HG02642 (cell line): Measurements from ENCODE around the gene MKLN1.
"Not testable (repeated sequence)": the region's sequence is repeated elsewhere in the genome, so short reads cannot be mapped to it uniquely, and the experiment has no call there.

ENCODE experiments used
- ATAC-seq: cut with Tn5 transposase; IDR thresholded peaks from one replicate; pipeline ENCODE4 v1.9.1; 2021; ENCODE audit warnings: mild to moderate bottlenecking; ENCODE audit not compliant: unreplicated experiment, poor library complexity

The MKLN1 gene

DNA sequence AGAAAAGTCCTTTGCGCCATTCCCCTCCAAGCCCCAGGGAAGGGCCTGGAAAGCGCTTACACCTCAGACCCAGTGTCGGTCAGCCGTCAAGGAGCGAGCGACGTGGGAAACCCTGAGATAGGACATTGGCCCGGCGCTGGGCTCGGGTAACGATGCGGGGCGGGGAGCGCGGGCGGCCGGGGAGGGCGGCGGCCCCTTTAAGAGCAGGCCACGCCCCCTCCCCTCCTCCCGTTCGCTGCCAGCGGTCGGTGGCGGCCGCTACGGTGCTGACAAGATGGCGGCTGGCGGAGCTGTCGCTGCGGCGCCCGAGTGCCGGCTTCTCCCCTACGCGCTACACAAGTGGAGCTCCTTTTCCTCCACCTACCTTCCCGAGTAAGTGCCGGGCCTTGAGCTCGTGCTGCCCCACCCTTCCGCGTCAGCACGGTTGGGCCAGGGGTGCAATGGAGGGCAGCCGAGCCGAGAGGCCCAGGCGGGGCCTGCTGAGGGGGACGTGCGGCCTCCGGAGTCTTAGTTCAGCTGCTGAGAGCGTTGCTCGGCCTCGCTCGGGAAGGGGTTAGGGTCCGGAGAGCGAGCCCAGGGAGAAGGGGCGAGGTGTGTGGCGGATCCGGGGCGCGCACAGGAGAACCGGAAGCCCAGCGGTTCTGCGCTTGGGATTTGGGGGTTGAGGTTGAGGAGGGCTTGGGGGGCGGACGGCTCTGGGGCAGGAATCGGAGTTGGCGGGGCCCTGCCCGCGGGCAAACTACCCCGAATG lies at the start of gene MKLN1:
Gene MKLN1 (plus strand): TSS at position 251 of the 751 bp plus-strand sequence. CDS start 24 bp downstream, at position 275.
- ATAC-seq, result peak; percentile 94

GRCh38 chr7:131279044-131279443 lies 48.6 kb upstream of the MKLN1 start:
- no peak for ATAC-seq

GRCh38 chr7:131281266-131282048 lies 46.2 kb upstream of the MKLN1 start:
- no peak for ATAC-seq

DNA sequence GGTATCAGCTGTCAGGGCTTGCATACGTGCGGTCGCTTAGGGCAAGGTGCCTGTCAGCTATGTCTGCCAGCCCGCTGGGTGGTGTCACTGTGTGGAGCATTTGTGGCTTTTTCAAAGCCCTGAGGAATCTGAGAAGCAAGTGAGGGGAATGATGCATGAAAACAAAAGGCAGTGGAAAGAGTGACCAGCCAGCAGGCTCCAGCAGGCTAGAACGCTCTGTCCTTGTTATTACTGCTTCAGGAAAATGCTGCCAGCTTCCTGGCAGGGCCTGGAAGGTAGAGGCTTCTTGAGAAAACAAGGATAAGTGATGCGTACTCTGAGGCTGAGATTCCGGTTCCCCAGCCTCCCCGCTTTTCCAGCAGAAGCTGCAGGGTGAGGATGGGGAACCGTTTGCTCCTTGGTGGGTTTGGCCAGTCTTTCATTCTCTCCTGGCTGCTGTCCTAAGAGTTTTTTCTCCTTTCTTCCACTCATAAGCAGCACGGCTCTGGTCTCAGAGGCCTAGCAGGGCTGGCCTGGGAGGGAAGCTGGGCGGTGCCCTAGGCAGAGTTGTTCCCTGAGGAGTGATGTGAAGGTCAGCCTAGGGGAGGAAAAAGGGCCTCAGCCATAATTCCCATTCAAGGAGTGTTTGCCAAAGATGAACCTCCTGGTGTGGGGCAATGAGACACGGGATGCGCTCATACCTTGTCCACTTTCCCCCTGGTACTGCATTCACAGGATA lies 42.8 kb upstream of the MKLN1 start:
- ATAC-seq, result no peak

DNA sequence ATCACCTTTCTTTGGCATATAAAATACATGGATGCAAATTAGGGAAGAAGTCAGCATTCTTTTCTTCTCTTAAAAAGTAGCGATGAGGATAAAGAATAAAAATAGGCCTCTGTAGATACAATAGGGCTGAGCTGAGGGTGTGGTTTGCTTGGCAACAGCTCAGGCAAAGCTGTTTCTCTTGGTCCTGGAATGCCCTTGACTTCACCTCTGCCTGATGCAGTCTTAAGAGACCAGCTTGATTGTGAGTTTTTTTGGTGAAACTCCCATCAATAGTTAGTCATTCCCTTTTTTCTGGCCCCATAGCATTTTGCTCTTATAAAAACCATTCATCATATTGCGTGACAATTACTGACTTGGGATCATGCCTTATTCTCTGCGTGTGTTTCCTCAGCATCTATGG lies 42.1 kb upstream of the MKLN1 start:
- ATAC-seq, result no peak

DNA sequence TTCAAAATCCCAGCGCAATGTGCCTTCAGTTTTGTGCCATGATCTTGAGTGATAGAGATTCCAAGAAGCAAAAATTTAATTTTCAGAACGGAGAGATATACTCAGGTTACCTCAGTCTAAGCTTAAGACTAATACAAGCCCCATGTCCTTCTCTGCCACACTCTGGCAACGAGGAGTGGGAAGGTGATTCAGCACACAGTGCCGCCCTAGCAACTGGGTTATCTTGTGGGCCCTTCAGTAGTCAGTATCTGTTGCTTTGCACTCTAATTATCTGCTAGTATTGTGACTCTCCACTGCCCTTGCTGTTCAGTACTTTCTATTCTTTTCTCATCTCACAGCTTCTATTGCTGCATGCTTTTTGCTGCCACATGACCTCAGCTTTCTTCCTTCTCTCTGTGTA lies 39.2 kb upstream of the MKLN1 start:
- ATAC-seq, result no peak

DNA sequence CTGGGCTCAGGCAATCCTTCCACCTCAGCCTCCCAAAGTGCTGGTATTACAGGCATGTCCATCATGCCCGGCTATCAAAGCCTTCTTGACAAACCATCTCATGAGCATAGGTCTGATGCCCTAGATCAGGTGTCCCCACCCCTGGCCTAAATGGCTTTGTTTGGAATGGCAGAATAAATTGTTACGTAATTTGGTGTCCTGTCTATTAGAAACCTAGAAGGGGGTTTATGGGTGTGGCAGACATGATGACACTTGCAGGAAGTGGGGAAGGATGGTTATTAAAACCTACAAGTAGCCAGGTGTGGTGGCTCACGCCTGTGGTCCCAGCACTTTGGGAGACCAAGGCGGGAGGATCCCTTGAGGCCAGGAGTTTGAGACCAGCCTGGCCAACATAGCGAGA lies 38.6 kb upstream of the MKLN1 start:
- ATAC-seq, result no peak

DNA sequence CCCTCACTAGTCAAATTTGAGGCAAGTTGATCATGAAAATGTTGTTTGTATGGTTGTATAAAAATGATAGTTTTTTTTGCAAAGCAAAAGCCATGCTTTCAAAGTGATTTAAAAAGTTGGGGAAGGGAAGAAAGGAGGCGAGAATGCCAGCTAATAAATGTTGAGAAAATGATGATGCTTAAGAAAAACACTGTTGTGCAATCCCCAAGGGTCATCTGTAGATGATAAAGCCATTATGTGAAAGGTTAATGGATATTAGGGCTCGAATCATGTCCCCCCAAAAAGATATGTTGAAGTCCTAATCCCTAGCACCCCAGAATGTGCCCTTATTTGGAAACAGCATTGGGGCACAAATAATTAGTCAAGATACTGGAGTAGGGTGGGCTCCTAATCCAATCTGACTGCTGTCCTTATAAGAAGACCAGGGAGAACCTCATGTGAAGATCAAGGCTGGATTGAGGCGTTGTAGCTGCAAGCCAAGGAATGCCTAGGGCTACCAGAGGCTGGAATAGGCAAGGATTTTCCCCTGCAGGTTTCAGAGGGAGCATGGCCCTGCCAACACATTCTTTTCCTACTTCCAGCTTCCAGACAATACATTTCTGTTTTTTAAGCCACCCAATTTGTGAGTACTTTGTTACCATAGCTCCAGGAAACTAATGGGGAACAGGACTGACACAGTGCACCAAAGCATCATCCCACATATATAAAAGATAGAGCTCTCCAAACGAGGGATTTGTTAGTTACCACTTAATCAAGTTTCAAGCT lies 35.4 kb upstream of the MKLN1 start:
- ATAC-seq, result no peak

DNA sequence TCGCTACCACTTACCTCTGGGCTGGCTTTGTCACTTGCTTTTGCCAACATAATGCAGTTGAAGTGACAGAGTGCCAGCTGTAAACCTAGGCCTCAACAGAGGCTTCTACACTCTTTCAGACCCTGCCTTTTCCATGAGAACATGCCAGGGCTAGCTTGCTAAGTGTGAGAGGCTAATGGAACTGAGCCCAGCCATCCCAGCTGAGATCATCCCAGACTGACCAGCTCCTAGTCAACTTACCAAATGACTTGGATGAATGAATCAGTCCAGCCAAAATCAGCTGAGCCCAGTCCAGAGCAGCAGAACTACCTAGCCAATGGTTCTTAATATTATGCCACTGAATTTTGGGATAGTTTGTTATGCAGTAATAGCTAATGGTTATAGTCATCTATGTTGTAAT lies 34.7 kb upstream of the MKLN1 start:
- ATAC-seq, result no peak

GRCh38 chr7:131294553-131294952 lies 33.1 kb upstream of the MKLN1 start:
- ATAC-seq, result no peak

- no peak for ATAC-seq
These were observed 29.1 kb upstream of the MKLN1 start for GRCh38 chr7:131298608-131298992.

DNA sequence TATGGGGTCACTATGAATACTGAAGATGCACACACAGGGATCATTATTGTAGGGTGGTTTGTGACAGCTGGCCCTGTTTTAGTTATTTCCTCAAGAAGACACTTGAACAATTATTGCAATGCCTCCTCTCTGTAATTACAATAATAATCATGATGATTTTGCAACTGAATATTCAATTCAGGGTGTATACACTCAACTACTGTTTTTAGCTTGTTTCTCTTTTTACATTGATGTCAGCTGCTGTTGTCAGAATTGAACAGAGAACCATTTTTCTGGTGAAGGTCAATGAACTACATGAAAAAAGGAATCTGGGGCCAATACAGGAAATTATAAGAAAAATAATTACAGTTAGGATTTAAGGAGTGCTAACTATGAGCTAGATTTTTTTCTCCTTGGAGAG lies 28.6 kb upstream of the MKLN1 start:
- no peak for ATAC-seq

DNA sequence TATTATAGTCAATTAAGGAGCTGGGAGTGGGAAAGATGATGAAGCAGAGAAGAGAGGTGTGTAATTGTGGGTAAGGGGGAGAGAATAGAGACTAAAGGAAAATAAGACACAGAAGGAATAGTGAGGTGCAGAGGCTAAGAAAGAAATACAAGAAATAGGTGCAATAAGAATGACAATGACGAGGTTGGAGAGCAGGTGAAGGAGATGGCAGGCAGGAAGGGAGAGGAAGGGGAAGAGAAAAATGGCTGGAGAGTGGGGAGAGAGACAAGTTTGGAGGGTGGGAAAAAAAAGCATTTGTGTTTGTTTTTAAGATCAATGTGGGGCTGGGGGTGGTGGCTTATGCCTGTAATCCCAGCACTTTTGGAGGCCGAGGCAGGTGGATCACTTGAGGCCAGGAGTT lies 27.6 kb upstream of the MKLN1 start:
- no peak for ATAC-seq

DNA sequence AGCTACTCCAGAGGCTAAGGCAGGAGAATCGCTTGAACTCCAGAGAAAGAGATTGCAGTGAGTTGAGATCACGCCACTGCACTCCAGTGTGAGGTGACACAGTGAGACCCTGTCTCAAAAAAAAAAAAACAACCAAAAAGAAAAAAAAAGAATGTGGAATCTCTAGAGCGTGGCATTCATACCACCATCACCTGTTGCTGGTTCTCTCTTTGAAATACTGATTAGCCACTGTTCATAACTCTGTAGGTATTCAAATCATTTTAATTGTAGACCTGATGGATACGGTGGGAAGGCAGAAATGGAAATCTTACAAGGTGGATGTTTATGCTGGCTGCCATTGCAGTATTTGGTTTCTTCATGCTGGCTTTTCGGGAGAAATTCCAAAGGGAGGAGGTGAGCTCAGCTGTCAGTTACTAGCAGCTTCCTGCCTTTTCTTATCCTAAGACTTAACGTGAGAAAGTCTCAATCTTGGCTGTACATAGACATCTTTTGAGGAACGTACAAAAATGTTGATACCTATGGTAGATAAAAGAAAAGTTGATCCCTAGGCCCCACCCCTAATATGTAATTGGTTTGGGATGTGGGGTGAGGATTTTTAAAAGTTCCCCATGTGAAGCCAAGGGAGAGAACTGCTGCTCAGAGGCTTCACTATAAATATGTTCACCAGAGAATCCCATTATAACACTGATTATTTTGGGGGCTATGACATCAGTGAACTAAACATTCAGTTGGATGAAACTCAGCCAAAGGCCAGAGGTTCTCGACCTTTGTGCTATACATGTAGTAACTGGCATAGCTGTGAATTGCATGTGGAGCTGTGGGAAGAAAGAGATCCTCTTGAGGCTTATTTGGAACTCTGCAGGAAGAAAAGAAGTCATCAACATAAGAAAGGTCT lies 26.9 kb upstream of the MKLN1 start:
- no peak for ATAC-seq

GRCh38 chr7:131302446-131302845 lies 25.2 kb upstream of the MKLN1 start:
- no peak for ATAC-seq

DNA sequence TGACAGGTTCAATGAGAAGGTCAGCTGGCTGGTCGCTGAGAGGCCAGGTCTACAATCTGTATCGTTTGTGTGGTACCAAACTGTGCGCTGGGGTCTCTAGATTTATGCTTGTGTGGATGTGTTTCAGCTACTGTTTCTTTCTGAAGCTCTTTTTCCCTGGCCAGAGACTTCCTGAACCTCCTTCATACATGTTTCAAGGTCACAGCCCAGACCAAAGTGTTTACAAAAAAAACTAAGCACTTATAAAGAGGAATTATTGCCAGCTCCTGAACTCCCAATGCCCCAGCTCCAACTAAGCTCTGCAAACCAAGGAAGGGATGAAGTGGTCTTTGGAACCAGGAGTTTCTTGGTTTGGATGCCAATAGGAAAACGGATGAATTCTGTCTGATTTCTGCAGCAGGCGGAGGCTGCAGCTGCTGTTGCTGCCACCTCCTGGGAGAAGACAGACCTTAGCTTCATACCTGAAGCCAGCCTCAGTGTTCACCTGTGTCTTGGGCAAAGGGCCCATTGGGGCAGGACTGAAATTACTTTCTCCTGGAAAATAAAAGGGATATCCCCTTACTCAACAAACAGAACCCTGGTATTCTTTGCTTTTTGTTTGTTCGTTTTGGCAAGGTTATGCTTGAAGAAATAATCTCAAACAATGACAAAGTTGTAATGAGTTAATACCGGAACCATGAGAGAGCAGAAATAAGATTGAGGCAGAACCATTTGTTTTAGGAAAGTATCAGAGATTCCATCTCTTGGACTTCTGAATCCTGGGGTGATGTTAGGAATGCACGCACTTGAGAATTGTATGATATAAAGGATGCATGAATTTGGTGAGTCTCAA lies 24.6 kb upstream of the MKLN1 start:
- no peak for ATAC-seq

GRCh38 chr7:131305152-131305551 lies 22.5 kb upstream of the MKLN1 start:
- no peak for ATAC-seq

- not testable (repeated sequence) for ATAC-seq
These were observed 21.6 kb upstream of the MKLN1 start for GRCh38 chr7:131306041-131306440.

DNA sequence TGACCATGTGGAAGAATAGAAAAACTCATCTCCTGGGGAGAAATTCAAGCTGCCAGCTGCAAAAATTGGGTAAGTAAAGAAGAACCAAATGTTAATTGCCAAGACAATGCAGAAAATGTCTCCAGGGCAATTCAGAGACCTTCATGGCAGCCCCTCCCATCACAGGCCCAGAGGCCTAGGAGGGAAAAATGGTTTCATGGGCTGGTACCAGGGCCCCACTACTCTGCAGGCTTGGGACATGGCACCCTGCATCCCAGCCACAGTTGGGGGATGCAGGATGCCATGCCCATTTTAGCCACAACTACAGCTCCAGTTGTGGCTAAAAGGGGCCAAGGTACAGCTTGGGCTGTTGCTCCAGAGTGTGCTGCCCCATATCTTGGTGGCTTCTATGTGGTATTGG lies 20.9 kb upstream of the MKLN1 start:
- ATAC-seq, result no peak
